Measurements from ENCODE around the gene ZGPAT.

DNA sequence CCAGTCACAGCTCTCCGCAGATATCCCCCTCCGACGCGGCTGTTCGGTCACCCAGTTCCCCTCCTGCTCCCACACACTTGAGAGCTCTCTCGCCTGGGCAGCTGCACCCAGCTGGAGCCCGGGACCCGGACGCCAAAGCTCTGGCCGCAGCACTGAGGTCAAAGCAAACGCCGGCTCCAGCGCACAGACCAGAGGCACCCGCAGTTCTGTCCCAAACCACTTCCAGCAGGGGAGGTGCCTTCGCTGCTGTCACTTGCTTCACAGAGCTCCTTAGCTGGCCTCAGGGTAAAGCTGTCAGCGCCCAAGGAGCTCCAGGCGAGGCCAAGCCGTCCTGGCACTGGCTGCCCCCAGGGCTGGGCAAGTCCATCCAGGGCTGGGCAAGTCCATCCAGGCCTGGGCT is 59.6 kb downstream of the ZGPAT start:
- TF ChIP-seq, protein P1, sequence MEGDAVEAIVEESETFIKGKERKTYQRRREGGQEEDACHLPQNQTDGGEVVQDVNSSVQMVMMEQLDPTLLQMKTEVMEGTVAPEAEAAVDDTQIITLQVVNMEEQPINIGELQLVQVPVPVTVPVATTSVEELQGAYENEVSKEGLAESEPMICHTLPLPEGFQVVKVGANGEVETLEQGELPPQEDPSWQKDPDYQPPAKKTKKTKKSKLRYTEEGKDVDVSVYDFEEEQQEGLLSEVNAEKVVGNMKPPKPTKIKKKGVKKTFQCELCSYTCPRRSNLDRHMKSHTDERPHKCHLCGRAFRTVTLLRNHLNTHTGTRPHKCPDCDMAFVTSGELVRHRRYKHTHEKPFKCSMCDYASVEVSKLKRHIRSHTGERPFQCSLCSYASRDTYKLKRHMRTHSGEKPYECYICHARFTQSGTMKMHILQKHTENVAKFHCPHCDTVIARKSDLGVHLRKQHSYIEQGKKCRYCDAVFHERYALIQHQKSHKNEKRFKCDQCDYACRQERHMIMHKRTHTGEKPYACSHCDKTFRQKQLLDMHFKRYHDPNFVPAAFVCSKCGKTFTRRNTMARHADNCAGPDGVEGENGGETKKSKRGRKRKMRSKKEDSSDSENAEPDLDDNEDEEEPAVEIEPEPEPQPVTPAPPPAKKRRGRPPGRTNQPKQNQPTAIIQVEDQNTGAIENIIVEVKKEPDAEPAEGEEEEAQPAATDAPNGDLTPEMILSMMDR (IDR thresholded peaks at IDR 0.05): no peak
- TF ChIP-seq EP300 (IDR thresholded peaks at IDR 0.05; ENCODE audit: low read depth) (no peak), POLR2A (IDR thresholded peaks at IDR 0.05) (no peak), POLR2AphosphoS5 (IDR thresholded peaks at IDR 0.05) (no peak)

Data from transverse colon (tissue), 4 donors.